Measurements from ENCODE around the gene USE1.
"Not testable (repeated sequence)": the region's sequence is repeated elsewhere in the genome, so short reads cannot be mapped to it uniquely, and the experiment has no call there.

USE1 gene

GRCh38 chr19:17215127-17215971, at the start of gene USE1:
TSS of gene USE1 (plus strand) at chr19:17215357. CDS start at chr19:17215406, 49 bp downstream.
- peak; percentile 91 for DNase-seq

GRCh38 chr19:17165715-17166114, 49.4 kb upstream of the USE1 start:
- no peak for DNase-seq

- DNase-seq: no peak
Measured at GRCh38 chr19:17170538-17171297, 44.4 kb upstream of the USE1 start.

- DNase-seq: no peak
Measured at GRCh38 chr19:17171874-17172273, 43.3 kb upstream of the USE1 start.

- no peak for DNase-seq
Measured at GRCh38 chr19:17172624-17173345, 42.4 kb upstream of the USE1 start.

- no peak for DNase-seq
Measured at GRCh38 chr19:17178291-17178690, 36.9 kb upstream of the USE1 start.

GRCh38 chr19:17180997-17181702, 34.0 kb upstream of the USE1 start:
- no peak for DNase-seq

GRCh38 chr19:17183271-17183761, 31.8 kb upstream of the USE1 start:
- no peak for DNase-seq

GRCh38 chr19:17183858-17184321, 31.3 kb upstream of the USE1 start:
- DNase-seq: no peak

GRCh38 chr19:17184371-17184841, 30.8 kb upstream of the USE1 start:
- DNase-seq: no peak

- DNase-seq: no peak
Measured at GRCh38 chr19:17185590-17185989, 29.6 kb upstream of the USE1 start.

- DNase-seq: not testable (repeated sequence)
Measured at GRCh38 chr19:17191736-17192135, 23.4 kb upstream of the USE1 start.

- no peak for DNase-seq
Measured at GRCh38 chr19:17192751-17193150, 22.4 kb upstream of the USE1 start.

GRCh38 chr19:17194608-17195007, 20.5 kb upstream of the USE1 start:
- no peak for DNase-seq

- no peak for DNase-seq
Measured at GRCh38 chr19:17195106-17195505, 20.1 kb upstream of the USE1 start.

- no peak for DNase-seq
Measured at GRCh38 chr19:17196610-17197009, 18.5 kb upstream of the USE1 start.

GRCh38 chr19:17197666-17198065, 17.5 kb upstream of the USE1 start:
- DNase-seq: no peak

GRCh38 chr19:17200408-17201079, 14.6 kb upstream of the USE1 start:
- no peak for DNase-seq

GRCh38 chr19:17202249-17202648, 12.9 kb upstream of the USE1 start:
- DNase-seq: no peak

GRCh38 chr19:17202713-17203112, 12.4 kb upstream of the USE1 start:
- no peak for DNase-seq

GRCh38 chr19:17205237-17206140, 9.7 kb upstream of the USE1 start:
- peak; percentile 26 for DNase-seq
